Suprapubic skin (tissue), 4 donors: ENCODE results near the gene NPTXR. TPM values are rescaled to one million over a fixed set of nuclear protein-coding genes. Genes with fewer than 3 reads are reported as not detected.
"Not testable (repeated sequence)": the region's sequence is repeated elsewhere in the genome, so short reads cannot be mapped to it uniquely, and the experiment has no call there.

Experiments used
- DNase-seq, 2 donors: peaks; one replicate each; pipeline ENCODE4 v3.0.0-alpha.2; 2019; ENCODE audit warnings: low spot score in 2 of 2
- H3K27ac ChIP-seq: fragments of 200-600 bp; sonication (generic); one replicate; pipeline ENCODE4 v1.5.1; 2019
- H3K27me3 ChIP-seq: fragments of 200-600 bp; sonication (generic); one replicate; pipeline ENCODE4 v1.5.1; 2019
- H3K36me3 ChIP-seq: fragments of 200-600 bp; sonication (generic); one replicate; pipeline ENCODE4 v1.5.1; 2019
- H3K4me1 ChIP-seq: fragments of 200-600 bp; sonication (generic); one replicate; pipeline ENCODE4 v1.5.1; 2019
- H3K4me3 ChIP-seq: fragments of 200-600 bp; sonication (generic); one replicate; pipeline ENCODE4 v1.5.1; 2019; ENCODE audit warnings: mild to moderate bottlenecking
- H3K9me3 ChIP-seq: fragments of 200-600 bp; sonication (generic); one replicate; pipeline ENCODE4 v1.5.1; 2019
- EP300 ChIP-seq: sonication (generic); formaldehyde crosslinking; IDR thresholded peaks from one replicate; pipeline ENCODE4 v1.6.1; 2017; ENCODE audit warnings: antibody characterized with exemption
- POLR2A ChIP-seq, 2 donors: fragments of 450-650 bp; IDR thresholded peaks; one replicate each; pipeline ENCODE4 v1.6.1; 2017; ENCODE audit warnings: antibody characterized with exemption in 2 of 2, mild to moderate bottlenecking in 2 of 2, moderate library complexity in 2 of 2
- POLR2AphosphoS5 ChIP-seq, 3 donors: sonication (generic); formaldehyde crosslinking; IDR thresholded peaks; one replicate each; pipeline ENCODE4 v1.6.1; 2017; ENCODE audit warnings: antibody characterized with exemption in 3 of 3
- WGBS: methylation state at CpG from one replicate; pipeline ENCODE4 v1.1.5; 2018; 5-methylcytosine and 5-hydroxymethylcytosine counted together
- total RNA-seq, 4 donors: library from RNA; depleted of rRNA; stranded (reverse); fragments of >200 nt; gene quantifications; one replicate each; pipeline ENCODE4 v1.1.0, GENCODE V29; 2016
- TF ChIP-seq, protein P1 (sequence below), 2 donors: fragments of 200-600 bp in 1 of 2; fragments of 450-650 bp in 1 of 2; sonication (generic) in 1 of 2; IDR thresholded peaks; one replicate each; pipeline ENCODE4 v1.5.1; 2016 to 2019; ENCODE audit warnings: antibody characterized with exemption in 2 of 2, mild to moderate bottlenecking in 1 of 2, moderate library complexity in 1 of 2

The NPTXR gene
- total RNA-seq, 4 donors from 2014 or later: 1.0 to 2.4 (median 2.1) TPM

DNA sequence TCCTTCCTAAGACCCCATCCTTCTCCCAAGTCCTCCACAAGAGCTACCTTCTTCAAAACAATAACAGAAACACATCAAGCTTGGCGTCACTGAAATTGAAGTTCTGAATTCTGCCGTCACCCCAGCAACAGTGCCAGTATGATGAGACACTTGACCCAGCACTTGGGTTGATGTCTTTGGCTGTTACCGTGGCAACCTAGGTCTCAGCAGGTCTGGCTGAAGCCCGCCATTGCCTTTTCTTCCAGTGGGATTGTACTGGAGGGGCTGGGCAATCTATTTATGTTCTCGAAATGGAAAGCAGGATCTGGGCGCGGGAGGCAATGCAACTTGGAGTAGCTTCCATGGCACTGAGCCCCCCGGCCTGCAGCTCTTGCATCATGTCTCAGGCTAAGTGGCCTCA lies 23.8 kb downstream of the NPTXR start:
- 77% methylated on average over 8 of the region's 8 CpGs for WGBS
- no peaks in the 10 kb centered on the region for H3K36me3 ChIP-seq
- no peak for DNase-seq
- no peak overlapping the region for H3K4me3 ChIP-seq
- TF ChIP-seq, protein P1, sequence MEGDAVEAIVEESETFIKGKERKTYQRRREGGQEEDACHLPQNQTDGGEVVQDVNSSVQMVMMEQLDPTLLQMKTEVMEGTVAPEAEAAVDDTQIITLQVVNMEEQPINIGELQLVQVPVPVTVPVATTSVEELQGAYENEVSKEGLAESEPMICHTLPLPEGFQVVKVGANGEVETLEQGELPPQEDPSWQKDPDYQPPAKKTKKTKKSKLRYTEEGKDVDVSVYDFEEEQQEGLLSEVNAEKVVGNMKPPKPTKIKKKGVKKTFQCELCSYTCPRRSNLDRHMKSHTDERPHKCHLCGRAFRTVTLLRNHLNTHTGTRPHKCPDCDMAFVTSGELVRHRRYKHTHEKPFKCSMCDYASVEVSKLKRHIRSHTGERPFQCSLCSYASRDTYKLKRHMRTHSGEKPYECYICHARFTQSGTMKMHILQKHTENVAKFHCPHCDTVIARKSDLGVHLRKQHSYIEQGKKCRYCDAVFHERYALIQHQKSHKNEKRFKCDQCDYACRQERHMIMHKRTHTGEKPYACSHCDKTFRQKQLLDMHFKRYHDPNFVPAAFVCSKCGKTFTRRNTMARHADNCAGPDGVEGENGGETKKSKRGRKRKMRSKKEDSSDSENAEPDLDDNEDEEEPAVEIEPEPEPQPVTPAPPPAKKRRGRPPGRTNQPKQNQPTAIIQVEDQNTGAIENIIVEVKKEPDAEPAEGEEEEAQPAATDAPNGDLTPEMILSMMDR (IDR thresholded peaks at IDR 0.05): no peak
- TF ChIP-seq POLR2A (IDR thresholded peaks at IDR 0.05): no peak
- TF ChIP-seq EP300: no peak
- TF ChIP-seq POLR2AphosphoS5 (IDR thresholded peaks at IDR 0.05): no peak
- H3K27me3 ChIP-seq: peaks cover 11% of the 10 kb centered on the region
- H3K27ac ChIP-seq: no peak overlapping the region
- H3K4me1 ChIP-seq: no peaks in the 10 kb centered on the region
- no peaks in the 10 kb centered on the region for H3K9me3 ChIP-seq

DNA sequence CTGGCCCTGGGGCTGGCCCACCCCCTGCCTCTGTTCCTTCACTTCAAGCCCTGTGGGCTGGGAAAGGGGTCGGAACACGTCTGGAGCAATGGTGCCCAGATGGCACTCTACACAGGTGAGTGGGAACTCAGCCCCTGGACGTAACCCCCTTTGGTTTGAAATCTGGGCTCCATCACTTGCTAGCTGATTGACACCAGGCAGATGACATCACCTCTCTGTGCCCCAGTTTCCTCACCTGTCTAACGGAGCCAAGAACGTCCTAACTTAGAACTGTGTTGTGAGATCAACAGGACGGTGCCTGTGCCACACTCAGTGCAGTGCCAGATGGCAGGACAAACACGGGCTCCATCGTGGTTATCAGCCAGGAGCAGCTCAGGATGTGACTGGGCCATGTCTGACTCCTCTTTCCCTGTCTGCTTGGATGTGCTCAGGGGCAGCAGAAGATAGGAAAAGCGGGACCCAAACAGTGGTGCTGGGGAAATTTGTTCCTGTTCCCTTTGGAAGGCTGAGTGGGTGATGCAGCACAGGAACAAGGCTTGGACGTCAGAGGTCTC lies 24.4 kb downstream of the NPTXR start:
- no peaks in the 10 kb centered on the region for H3K36me3 ChIP-seq
- 81% methylated on average over 8 of the region's 10 CpGs for WGBS
- H3K27me3 ChIP-seq: peaks cover 12% of the 10 kb centered on the region
- no peak for DNase-seq
- no peak overlapping the region for H3K4me3 ChIP-seq
- H3K4me1 ChIP-seq: no peaks in the 10 kb centered on the region
- no peak overlapping the region for H3K27ac ChIP-seq
- no peaks in the 10 kb centered on the region for H3K9me3 ChIP-seq
- TF ChIP-seq POLR2AphosphoS5 (IDR thresholded peaks at IDR 0.05) (no peak), POLR2A (IDR thresholded peaks at IDR 0.05) (no peak), EP300 (no peak)
- TF ChIP-seq, protein P1 (IDR thresholded peaks at IDR 0.05): no peak

DNA sequence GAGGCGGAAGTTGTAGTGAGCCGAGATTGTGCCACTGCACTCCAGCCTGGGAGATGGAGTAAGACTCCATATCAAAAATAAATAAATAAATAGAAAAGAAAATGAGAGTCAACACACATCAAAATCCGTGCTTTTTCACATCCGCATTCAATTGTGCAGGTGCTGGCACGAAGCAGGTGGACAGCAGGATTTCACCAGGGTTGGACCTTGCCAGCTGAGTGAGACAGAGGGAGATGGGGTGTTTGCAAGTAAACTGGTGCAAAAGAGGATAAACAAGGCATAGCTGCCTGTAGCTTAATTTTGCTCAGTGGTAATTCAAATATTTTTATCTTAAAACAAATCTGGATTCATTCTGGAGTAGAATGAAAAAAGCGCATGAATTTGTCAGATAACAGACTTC lies 26.6 kb downstream of the NPTXR start:
- Histone ChIP-seq H3K36me3 (no peaks in the 10 kb centered on the region), H3K4me3 (no peak overlapping the region), H3K9me3 (no peaks in the 10 kb centered on the region), H3K27ac (no peak overlapping the region), H3K4me1 (no peaks in the 10 kb centered on the region), H3K27me3 (peaks cover 12% of the 10 kb centered on the region)
- no peak for DNase-seq
- WGBS: 88% methylated on average over 6 of the region's 6 CpGs
- TF ChIP-seq POLR2AphosphoS5 (IDR thresholded peaks at IDR 0.05): no peak
- no peak for TF ChIP-seq EP300
- no peak for TF ChIP-seq POLR2A (IDR thresholded peaks at IDR 0.05)
- TF ChIP-seq, protein P1 (IDR thresholded peaks at IDR 0.05): no peak

DNA sequence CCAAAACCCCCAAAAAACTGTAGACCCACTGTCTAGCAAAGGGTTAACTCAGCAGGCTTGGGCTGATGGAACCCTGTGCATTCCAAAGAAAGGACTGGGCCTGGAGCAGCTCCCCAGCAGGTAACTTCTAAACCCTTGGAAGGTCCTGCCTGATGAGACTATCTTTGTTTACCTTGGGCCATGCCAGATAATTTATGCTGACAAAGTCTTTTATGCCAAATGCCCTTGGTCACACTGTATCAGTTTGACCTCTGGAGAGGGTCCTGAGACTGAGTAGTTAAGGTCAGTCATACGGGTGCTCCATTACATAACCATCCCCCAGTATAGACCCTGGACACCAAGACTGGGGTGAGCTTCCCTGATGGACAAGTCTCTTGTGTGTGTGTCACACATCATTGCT lies 28.0 kb downstream of the NPTXR start:
- no peaks in the 10 kb centered on the region for H3K4me1 ChIP-seq
- no peak overlapping the region for H3K4me3 ChIP-seq
- no peak for DNase-seq
- 55% methylated on average over 1 of the region's 1 CpG for WGBS
- no peaks in the 10 kb centered on the region for H3K9me3 ChIP-seq
- no peaks in the 10 kb centered on the region for H3K36me3 ChIP-seq
- TF ChIP-seq POLR2AphosphoS5 (IDR thresholded peaks at IDR 0.05) (no peak), POLR2A (IDR thresholded peaks at IDR 0.05) (no peak), EP300 (no peak)
- TF ChIP-seq, protein P1 (IDR thresholded peaks at IDR 0.05): no peak
- H3K27me3 ChIP-seq: peaks cover 12% of the 10 kb centered on the region
- no peak overlapping the region for H3K27ac ChIP-seq

DNA sequence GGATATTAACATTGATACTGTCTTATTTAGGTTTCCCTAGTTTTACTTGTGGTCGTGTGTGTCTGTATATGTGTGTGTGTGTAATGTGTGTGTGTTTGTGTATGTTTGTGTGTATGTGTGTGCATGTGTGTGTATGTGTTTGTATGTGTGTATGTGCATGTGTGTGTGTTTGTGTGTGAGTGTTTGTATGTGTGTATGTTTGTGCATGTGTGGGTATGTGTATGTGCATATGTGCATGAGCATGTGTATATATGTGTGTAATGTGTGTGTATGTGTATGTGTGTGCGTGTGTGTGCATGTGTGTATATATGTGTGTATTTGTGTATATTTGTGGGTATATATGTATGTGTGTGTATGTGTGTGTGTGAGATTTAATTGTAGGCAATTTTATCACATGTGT lies 32.6 kb downstream of the NPTXR start:
- H3K27ac ChIP-seq: no peak overlapping the region
- no peaks in the 10 kb centered on the region for H3K36me3 ChIP-seq
- H3K4me1 ChIP-seq: no peaks in the 10 kb centered on the region
- 88% methylated on average over 2 of the region's 2 CpGs for WGBS
- TF ChIP-seq, protein P1 (IDR thresholded peaks at IDR 0.05): no peak
- TF ChIP-seq POLR2AphosphoS5 (IDR thresholded peaks at IDR 0.05) (no peak), POLR2A (IDR thresholded peaks at IDR 0.05) (no peak), EP300 (no peak)
- no peak overlapping the region for H3K4me3 ChIP-seq
- H3K27me3 ChIP-seq: peaks cover 2% of the 10 kb centered on the region
- peaks cover 9% of the 10 kb centered on the region for H3K9me3 ChIP-seq
- DNase-seq: no peak

DNA sequence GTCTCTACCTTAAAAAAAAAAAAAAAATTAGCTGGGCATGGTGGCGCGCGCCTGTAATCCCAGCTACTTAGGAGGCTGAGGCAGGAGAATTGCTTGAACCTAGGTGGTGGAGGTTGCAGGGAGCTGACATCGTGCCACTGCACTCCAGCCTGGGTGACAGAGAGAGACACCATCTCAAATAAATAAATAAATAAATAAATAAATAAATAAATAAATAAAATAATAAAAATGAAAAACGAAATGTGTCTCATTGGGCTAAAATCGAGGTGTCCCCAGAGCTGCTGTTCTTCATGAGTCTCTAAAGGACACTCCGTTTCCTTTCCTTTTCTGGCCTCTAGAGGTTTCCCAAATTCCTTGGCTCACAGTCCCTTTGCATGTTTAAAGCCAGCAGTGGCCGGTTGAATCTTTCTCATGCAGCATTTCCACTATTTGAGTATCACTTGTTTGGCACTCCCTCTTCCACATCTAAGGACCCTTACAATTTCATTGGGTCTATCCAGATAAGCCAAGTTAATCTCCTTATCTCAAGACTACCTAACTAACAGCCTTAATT lies 38.7 kb downstream of the NPTXR start:
- 75% methylated on average over 8 of the region's 8 CpGs for WGBS
- not testable (repeated sequence) for H3K27me3 ChIP-seq, H3K4me1 ChIP-seq, H3K36me3 ChIP-seq, H3K27ac ChIP-seq, H3K9me3 ChIP-seq, H3K4me3 ChIP-seq, DNase-seq
